Measurements from ENCODE around the gene DGKE.

GRCh38 chr17:56822725-56823124 lies 11.2 kb upstream of the DGKE start:
- TF ChIP-seq CTCF (IDR thresholded peaks at IDR 0.05) (no peak), POLR2A (IDR thresholded peaks at IDR 0.05) (no peak)
